ENCODE measurements around the gene RALGPS1.

The RALGPS1 gene

DNA sequence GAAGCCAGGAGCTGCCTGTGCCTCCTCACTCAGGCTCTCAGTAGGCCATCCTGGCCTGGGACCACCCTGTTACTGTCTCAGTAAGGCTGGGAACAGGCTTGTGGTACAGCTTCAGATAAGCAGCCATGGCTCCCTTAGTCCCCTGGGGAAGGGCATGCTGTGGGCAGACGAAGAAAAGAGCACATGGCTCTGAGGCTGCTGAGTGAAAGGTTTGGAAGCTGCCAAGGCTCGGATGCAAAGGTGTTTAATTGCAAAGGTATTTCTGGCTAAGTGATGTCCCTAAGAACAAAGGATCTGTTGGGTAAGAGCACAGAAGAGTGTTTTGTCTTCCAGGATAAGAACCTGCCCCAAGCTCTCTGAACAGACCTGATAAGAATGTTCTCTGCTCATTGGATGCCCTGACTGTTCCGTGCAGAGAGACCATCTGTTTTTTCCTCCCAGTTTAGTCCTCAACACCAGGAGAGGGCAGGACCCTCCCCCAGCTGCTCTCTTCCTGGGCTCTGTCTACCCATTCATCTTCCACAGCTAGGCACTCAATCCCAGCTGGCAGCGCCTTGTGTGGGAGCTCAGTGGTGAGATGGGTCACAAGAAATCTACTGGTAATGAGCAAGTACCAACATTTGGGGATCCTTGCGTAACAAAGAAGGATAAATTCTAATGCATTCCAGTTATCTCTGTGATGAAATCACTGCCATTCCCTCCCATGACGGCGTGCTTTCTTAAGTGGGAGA, 190.2 kb downstream of the RALGPS1 start:
- DNase-seq = no peak

DNA sequence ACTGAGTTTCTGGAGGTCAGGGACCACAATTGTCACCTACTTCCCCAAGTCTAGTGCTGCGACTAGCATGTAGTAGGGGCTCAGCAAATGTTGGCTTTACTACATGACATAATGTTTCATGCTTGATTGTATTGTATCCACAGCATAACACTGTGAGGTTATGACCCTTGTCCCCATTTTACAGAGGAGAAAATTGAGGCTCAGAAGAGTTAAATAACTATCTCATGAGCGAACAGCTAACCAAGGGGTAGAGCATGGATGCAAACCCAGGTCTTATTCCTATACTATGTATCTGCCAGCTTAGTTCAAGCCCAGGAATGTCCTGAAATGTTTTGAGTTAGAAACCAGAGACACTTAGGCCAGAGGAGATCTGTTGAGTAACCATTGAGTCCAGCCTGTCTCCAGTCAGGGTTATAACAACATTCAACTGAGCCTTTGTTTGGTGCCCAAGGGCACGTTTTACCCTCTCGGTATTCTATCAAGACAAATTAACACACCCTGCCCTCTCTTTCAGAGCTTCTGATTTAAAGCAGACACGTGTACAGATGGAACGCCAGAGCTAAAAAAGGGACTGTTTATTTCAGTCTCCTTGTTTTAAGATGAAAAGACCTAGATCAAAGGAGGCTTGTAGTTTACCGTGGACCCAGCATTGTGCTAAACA, 191.4 kb downstream of the RALGPS1 start:
- DNase-seq = no peak

DNA sequence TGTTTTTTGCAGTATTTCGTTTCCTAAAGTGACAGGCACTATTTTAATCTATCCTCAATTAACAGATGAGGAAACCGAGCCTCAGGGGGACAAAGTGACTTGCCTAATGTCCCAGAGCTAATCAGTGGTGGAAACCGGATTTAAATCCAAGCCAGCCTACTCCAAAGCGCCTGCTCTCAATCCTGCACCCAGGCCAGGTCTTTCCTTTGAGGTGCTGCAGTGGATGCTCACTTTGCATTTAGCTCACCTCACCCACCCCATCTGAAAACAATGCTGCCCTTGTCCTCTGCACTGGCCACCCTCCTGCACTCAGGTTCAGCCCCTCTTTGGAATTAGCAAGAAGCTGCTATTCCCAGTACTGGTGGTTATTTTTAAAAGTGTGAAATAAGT, 191.9 kb downstream of the RALGPS1 start:
- DNase-seq = no peak

DNA sequence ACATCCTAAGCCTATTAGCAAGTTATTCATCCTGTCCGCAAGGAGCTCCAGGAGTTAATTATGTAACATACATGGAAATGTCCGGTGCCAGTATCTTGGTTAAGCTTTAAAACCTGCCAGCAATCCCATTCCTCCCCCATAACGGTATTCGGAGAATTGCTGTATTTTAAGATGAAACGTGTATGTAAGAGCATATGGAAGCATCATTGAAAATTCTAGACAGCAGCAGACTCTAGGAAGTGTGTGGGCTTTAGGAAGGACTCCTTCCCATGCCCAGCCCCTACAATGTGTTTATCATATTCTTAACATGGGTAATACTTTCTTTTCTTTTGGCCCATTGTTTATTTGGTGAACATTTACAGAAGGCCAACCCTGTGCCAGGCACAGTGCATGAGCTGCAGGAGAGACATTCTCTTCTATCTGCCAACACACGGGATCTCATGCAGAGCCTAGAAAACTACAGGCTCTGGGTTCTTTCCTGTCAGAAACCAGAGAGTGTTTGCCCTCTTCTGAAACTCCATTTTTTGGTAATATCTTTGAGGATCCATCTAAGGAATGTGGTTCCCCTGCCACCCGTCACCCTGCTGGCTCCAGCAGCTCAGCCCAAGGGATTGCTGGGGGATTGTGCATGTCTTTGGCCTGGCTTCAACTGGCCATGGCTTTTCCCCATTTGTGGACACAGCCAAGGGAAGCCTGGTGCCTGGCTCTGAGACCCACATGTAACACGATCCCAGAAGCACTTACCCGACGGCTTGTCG, 192.8 kb downstream of the RALGPS1 start:
- DNase-seq = no peak

DNA sequence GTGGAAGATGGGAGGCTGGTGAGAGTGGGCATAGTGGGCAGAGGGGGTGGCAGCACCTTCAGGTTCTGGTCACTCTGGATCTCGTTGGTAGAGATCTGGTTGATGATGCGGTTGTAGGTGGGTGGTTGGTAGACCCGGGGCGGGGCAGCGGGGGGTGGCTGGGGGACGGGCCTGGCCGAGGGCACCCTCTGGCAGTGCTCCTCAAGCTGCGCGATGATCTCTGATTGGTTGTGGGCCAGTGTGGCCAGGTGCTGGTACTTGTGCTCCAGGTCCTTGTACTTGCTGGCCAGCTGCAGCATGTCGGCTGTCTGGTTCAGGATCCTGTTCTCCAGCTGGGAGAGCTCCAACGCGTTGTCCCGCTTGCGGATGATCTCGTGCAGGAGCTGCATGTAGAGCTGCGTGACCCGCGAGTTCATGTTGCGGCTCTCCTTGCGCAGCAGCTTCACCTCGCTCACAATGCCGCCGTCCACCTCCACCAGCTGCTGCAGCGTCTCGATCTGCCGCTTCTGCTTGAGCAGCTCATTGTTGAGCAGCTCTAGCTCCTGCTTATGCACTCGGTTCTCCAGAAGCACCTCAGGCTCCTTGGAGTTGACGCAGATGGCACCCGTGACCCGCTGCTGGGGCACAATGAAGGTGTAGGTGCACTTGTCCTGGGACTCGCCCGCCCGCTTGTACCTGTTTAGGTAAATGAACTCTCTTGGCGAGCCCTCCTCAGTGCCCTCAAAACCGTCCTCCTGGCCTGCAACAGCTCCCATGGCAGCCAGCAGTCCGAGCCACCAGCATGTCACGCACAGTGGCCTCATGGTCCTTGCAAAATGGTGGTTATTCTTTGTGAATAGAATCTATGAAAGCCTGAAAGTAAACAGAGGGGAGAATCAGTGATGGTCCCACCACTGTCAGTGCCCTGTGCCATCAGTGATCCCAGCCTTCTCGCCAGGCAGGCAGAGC, 193.6 kb downstream of the RALGPS1 start:
- no peak for DNase-seq

DNA sequence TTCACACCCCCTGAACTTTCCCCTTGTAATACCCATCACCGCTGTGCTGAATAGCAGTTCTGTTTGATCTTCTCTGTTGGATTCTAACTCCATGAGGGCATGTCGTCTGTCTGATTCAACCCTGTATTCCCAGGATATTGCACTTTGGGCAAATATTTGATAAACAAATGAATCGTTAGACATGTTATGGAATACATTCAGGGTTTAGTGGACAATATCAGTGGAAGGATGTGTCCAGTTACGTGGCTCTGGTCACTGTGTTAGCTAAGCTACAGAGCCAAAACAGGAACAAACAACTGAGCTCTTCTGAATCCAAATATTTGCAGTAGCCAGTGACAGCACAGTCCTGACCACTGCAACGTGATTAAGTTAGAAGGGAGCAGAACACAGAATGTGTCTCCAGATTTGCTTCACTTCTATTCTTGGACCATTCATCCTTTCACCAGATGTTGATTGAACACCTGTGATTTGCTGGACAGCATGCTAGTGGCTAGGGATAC, 194.7 kb downstream of the RALGPS1 start:
- no peak for DNase-seq

DNA sequence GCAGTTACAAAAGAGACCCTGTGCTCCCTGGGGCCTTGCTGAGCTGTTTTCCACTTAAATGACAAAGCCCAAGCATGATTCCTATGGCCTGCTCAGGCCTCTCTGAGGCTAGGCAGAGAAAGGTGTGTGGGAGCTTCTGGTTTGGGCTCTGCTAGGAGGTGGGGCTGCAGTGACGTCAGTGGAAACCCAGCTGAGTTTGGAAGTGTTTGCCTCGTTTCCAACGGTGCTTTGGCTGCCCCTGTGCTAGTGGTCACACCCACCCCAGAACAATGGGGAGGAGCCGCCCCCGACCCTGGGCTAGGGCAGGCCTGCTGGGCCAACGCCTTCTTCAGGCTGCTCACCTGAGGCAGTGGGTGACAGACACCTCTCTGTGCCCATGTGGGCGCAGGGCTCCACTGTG, 197.5 kb downstream of the RALGPS1 start:
- no peak for DNase-seq

DNA sequence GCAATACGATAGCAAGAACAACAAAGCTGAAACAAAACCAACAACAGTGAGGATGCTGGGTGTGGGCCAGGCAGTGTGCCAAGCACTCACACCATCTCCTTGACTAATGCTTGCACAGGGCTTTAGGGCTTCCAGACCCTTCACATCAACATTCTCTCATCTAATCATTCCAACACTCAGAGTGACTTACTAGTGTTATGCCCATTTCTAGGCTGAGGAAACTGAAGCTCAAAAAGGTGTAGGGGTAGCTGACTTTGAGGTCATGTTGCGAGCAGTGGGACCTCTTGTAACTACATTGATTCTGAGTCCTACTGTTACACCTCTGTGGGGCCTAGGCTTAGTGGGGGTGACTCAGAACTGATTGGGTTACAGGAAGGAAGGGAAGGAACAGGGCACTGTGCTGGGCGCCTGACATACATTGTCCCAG, 198.2 kb downstream of the RALGPS1 start:
- DNase-seq = no peak

DNA sequence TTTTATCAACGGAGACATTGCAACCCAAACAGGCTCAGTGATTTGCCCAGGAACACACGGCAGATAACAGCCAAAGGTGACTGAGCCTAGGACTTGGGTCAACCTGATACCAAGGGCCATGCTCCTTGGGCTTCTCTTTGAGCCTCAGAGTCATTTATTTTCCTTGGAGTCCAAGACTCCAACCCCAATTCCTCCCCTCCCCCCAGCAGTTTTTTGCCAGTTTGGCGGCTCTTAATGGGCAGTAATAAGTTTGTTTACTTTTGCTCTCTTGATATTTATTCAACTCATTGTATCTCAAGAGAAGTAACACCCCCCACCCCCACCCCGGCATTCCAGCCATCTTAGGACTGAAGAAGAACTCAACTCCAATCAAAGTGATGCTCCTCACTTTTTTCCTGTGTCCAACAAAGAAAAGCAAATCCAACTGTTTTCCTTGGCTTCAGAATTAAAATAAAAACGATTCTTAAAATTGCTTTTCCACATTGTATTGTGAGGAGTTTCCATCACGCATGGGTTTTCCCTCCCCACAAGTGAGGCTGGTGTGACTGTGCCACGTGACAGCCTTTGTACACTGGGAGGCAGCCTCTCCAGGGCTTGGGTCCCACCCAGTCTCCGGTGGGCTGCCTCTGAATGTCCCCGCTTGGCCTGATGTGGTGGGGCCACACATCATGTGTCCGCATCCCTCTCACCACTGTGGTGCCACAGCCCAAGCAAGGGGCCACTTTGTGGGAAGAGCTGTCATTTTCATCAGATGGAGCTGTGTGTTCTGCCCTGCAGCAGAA, 198.8 kb downstream of the RALGPS1 start:
- no peak for DNase-seq

DNA sequence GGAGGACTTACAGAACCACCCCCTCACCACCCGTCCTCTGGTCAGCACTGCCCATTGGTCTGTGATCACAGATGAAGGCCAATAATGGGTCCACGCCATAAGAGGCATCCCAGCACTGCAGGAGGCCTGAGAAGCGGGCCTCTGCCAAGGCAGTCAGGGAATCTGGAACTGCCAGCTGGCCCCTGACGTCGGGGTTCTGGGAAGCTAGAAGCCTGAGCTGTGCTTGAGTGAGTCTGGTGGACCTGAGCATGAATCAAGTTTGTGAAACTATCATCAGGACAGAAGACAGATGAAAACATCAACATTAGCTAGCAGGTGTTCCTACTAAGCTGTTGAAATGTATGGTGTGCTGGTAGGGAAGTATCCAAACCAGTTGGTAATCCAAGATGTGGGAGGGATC, 200.0 kb downstream of the RALGPS1 start:
- no peak for DNase-seq

DNA sequence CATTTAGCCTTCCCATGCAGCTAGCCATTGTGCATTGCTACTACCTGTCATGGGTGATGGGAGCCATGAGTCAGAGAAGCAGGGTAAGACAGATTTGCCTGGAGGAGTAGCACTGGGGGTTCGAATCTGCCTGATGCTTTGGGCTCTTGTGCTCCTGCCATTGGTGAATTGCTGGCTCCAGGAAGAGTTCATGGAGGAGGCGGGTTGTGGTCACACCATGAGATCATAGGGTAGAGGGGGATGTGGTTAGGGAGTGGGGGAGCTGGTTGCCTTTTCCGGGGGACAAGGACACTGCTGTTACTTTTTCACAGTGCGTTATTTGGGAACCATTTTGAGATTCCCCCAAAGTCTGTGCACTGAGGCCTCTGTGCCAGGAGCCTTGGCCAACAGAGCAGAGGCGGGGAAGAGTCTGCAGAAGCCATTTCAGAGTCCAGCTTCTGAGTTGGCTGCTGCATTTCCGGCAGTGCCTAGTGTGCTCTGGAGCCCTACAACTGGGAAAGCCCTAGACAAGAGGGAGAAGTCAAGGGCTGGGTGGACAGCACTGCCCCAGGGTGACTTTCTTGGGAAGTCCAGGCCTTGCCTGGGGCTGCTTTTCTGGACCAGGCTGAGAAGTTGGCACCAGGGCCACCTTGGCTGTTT, 201.6 kb downstream of the RALGPS1 start:
- DNase-seq = no peak

DNA sequence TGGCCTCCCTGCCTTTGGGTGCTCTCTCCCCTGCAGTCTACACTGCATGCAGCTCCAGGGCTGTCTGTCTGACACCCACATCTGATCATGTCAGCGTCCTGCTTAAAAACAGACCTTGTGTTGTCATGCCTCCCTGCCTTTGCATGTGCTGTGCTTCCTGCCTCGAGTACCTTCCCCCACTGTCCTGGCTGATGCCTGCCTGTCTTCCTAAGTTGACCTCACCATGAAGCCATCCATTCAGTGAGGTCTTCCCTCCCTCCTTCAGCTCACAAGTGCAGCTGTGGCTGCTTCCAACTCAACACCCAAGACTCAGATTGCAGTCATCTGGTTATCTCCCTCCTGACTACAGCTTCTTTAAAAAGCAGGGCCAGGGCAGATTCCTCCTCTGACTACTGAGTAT, 202.4 kb downstream of the RALGPS1 start:
- DNase-seq = no peak

DNA sequence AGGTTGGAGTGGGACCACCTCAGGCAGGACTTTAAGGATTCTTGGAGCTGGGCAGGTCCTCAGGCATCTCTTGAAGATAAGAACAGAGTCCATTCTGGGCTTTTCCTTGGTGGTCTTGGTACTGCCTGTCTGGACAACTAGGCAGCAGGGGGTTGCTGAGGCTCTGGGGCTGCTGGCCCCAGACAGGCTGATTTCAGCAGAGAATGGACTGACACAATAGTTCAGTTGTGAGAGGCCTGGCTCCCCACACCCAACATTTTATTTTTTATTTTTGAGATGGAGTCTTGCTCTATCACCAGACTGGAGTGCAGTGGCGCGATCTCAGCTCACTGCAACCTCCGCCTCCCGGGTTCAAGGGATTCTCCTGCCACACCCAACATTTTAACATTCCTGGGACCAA, 203.2 kb downstream of the RALGPS1 start:
- DNase-seq = no peak

DNA sequence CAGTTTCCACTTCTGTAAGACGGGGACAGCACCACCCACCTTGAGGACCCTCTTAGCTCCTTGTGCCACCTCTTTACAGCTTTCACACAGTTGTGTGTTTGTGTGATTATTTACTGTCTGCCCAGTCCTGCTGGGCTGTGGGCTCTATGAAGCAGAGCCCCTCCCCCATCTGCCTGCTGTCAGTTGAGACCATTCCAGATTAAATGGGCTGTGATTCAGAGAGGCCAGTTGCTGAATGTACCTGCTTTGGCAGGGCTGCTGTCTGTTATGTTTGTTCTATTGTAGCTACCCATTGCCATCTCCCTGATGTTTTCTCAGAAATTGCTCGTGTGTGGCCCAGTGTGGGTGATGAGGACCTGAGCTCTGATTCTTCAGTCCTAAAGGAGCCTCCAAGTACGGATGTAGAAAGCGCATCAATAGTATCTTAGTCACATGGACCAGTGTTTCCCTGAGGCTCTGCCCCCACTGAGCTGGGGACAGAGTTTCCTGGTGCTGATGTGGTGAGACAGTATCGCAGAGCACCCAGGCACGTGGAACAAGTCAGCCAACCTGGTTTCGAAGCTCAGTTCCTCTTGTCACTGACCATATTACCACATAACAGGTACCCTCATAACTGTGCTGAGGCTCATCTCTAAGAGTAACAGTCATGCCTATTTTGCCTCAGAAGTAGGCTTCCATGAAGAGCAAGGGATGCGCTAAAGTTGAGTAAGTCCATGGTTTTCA, 204.2 kb downstream of the RALGPS1 start:
- no peak for DNase-seq

DNA sequence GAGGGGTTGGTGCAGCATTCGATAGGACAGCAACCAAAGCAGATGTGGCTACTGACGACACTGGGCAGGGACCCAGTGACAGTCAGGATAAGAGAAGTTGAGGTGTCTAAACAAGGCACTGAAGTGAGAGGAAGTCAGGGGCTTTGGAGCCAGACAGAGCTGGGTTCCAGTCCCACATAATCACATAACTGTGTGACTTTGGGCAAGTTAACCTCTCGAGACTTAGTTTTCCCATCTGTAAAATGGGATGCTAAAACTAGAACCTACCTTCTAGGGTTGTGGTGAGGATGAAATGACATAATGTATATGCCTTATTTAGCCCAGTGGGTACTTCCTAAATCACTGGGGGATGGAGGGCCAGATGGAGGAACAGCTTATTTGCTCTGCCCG, 204.7 kb downstream of the RALGPS1 start:
- DNase-seq = no peak

DNA sequence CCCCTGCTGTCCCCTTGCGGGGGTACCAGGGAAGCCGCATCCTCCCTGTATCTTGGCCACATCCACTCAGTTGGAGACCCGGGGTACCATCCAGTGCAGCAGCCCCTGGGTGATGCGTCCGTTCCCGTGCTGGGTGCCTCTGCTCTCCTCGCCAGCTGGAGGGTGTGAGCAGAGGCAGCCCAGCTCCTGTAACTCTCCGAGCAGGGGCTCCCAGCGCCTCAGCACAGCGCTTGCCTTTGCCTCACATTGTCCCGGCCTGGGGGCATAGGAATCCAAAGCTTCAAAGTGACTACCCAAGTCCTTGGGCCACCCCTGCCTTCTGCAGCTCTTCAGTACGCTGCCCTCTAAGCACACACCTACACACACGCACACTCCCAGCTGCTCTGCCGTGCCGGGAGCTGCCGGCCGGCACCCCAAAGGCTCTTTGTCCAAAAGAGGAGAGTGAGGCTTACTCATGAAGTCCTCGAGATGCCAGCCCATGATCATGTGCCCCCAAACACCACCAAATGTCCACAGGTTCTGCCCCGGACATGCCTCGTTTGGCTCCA, 207.1 kb downstream of the RALGPS1 start:
- DNase-seq = peak; percentile 30

DNA sequence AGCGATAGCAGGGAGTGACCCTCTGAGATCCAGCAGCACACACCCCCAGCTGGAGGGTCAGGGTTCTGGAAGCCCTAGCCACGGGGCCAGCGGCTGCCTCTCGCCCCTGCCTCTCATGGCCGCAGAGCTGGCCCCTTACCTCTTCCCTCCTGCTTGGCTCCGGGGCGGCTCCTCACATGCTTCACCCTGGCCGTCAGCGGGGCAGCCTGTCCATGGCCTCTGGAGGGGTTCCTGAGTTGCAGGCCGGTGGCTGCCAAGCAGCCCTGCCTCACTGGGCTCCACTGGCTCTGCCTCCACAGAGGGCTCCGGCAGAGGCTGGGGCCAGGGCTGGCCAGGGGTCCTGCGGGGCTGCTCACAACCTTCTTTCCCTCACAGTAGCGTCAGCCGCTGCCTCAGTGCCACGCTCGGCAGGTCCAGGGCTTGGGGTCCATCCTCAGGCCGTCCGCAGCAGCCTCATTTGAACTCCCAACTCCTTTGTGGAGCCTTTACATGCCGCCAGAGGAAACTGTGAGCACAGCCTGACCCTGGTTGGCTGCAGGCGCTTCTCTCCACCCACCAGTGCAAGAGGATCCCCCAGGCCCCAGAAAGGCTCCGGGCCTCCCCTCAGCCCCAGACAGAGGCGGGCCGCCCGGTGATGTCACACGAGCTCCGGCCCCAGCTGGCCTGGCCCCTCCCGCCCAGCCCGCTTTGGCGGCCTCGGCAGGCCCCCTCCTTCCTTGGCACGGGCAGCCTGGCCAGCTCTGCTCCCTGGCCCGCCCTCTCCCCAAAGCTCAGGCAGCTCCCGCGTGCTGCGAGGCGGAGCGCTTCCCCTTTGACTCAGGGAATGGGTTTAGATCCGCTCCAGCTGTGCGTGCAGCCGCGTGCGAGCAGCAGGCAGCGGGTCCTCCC, 207.8 kb downstream of the RALGPS1 start, which contains the start of gene ANGPTL2:
ANGPTL2 (minus strand) TSS at position 460 of the 888 bp plus-strand sequence. CDS start 13,904 bp downstream, outside the sequence.
- DNase-seq = peak; percentile 91

DNA sequence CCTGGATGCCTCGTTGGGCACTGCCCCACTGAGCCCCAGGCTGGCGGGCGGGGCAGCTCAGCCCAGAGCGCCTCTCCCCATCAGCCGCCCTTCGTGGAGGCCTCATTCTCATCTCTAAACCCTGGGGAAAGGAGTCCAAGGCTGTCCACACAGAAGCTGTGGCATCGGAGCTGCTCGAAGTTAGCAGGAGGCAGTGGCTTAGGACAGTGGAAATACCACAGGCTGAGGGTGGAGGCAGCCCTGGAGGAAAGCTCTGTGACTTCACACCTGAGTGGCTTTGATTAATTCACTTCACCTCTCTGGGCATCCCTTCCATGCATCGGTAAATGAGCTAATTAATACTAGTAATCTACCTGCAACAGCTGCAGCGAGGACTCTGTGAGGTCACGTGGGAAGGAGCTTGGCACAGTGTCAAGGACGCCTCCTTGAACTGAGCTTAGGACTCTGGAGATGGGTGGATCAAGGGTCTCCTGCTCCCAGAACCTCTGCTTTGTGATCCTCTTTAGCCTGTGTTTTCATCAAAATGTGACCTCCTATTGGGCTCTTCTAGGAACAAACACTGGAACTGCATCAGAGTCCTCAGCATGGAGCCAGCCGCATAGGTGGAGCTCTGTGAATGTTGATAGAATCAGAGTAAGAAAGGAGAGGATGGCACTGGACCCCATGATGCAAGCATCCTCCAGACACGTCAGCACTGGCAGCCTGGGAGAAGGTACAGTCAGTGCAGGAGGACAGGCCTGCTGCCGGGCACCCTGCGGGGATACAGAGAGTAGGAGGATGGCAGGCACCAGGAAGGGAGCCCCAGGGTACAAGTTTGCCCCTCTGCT, 208.7 kb downstream of the RALGPS1 start:
- DNase-seq = no peak

Data from HCEC 1CT (cell line).